Muscle layer of duodenum (tissue), 2 donors: Measurements from ENCODE around the gene CYFIP1.

Experiments
- H3K27ac ChIP-seq: one replicate; pipeline ENCODE4 v1.7.0; 2013; ENCODE audit warnings: mild to moderate bottlenecking, low read length
- H3K27me3 ChIP-seq: one replicate; pipeline ENCODE4 v1.7.0; 2013; ENCODE audit warnings: low read depth, mild to moderate bottlenecking, control low read depth, low read length
- H3K36me3 ChIP-seq, 2 donors: one replicate each; pipeline ENCODE4 v1.7.0; 2013; ENCODE audit warnings: low read length in 2 of 2, control low read depth in 1 of 2, mild to moderate bottlenecking in 1 of 2; ENCODE audit not compliant: insufficient read depth in 2 of 2, control insufficient read depth in 1 of 2
- H3K4me1 ChIP-seq, 2 donors: one replicate each; pipeline ENCODE4 v1.7.0; 2013; ENCODE audit warnings: low read length in 2 of 2, mild to moderate bottlenecking in 2 of 2, control low read depth in 1 of 2, moderate library complexity in 1 of 2; ENCODE audit not compliant: insufficient read depth in 2 of 2, control insufficient read depth in 1 of 2
- H3K4me3 ChIP-seq, 2 donors: one replicate each; pipeline ENCODE4 v1.7.0; 2013; ENCODE audit warnings: low read length in 2 of 2, low read depth in 1 of 2, mild to moderate bottlenecking in 1 of 2
- H3K9me3 ChIP-seq, 2 donors: one replicate each; pipeline ENCODE4 v1.7.0; 2013; ENCODE audit warnings: low read length in 2 of 2, control low read depth in 1 of 2, mild to moderate bottlenecking in 1 of 2; ENCODE audit not compliant: control insufficient read depth in 1 of 2
- donor health status: healthy.

The CYFIP1 gene

DNA sequence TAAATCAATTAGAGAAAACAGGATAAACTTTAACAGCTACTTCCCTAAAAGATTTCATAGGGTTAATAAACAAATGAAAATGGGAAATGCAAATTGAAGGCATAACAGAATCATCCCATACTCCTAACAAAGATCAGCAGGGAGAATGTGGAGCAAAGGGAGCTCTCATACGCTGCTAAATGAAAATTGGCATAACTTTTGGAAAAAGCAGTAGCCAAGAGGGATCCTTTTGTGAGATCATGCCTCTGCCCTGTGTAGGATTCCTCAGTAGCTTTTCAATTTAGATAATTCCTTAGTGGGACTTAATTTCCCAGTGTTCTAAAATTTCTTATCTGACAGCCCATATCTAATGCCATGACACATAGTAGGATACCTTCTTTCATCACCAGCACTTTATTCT, 123.5 kb downstream of the CYFIP1 start:
- peaks cover 32 to 47% of the 10 kb centered on the region in 2 donors for H3K36me3 ChIP-seq
- H3K4me3 ChIP-seq = no peak overlapping the region
- H3K27me3 ChIP-seq = no peaks in the 10 kb centered on the region
- H3K27ac ChIP-seq = no peak overlapping the region
- H3K4me1 ChIP-seq = no peaks in the 10 kb centered on the region
- no peaks in the 10 kb centered on the region for H3K9me3 ChIP-seq

DNA sequence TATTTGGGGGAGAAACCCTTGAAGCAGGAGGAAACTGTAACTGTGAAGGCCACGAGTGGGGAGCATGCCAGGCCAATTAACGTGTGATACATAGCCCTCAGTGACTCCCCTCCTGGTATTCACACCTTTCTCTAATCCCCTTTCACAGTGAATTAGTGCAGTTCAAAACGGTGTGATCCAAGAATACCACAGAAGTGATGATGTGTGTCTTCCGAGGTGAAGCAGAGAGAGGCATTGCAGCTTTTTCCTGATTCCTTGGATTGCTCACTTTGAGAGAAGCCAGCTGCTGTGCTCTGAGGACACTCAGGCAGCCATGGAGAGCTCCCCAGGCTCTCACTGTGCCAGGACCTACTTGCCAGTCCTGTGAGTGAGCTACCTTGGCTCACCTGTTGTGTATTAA, 124.4 kb downstream of the CYFIP1 start:
- Histone ChIP-seq H3K27ac (no peak overlapping the region), H3K4me1 (no peaks in the 10 kb centered on the region), H3K27me3 (no peaks in the 10 kb centered on the region), H3K36me3 (peaks cover 24 to 40% of the 10 kb centered on the region in 2 donors), H3K4me3 (no peak overlapping the region), H3K9me3 (no peaks in the 10 kb centered on the region)

DNA sequence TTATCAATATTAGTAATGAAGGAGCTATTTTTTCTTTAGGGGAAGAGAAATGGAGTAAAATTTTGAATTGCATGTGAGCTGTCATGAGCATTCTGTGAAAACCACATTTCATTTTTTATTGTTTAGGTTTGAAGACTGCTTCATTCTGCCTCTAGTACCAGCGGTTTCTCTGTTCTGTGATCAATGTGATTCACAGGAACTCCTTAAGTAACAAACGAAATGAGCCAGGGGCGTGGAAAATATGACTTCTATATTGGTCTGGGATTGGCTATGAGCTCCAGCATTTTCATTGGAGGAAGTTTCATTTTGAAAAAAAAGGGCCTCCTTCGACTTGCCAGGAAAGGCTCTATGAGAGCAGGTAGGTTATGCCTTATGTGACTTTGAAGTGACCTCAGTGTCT, 128.7 kb downstream of the CYFIP1 start:
- H3K4me1 ChIP-seq = no peaks in the 10 kb centered on the region
- H3K27ac ChIP-seq = no peak overlapping the region
- H3K36me3 ChIP-seq = peaks cover 33 to 37% of the 10 kb centered on the region in 2 donors
- no peaks in the 10 kb centered on the region for H3K27me3 ChIP-seq
- H3K4me3 ChIP-seq = no peak overlapping the region
- H3K9me3 ChIP-seq = no peaks in the 10 kb centered on the region

DNA sequence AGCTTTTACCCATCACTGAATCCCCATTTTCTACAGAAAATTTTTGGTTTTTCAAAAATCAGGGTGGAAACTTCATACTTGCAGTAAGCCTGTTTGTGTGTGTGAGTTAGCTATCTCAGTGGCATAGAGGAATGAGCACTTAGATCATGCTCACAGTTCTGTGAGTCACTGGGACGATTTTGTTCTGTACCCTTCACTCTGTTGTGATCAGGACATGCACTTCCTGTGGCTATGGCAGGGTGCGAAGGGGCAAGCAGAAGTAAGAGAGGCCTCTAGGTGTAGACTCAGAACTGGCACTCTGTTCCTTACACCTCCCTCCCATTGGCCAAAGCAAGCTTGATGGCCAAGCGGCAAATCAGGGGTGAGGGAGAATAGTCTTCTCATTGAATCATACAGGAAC, 130.1 kb downstream of the CYFIP1 start:
- no peaks in the 10 kb centered on the region for H3K27me3 ChIP-seq
- no peaks in the 10 kb centered on the region for H3K4me1 ChIP-seq
- H3K4me3 ChIP-seq = no peak overlapping the region
- H3K27ac ChIP-seq = no peak overlapping the region
- peaks cover 33 to 38% of the 10 kb centered on the region in 2 donors for H3K36me3 ChIP-seq
- H3K9me3 ChIP-seq = no peaks in the 10 kb centered on the region

DNA sequence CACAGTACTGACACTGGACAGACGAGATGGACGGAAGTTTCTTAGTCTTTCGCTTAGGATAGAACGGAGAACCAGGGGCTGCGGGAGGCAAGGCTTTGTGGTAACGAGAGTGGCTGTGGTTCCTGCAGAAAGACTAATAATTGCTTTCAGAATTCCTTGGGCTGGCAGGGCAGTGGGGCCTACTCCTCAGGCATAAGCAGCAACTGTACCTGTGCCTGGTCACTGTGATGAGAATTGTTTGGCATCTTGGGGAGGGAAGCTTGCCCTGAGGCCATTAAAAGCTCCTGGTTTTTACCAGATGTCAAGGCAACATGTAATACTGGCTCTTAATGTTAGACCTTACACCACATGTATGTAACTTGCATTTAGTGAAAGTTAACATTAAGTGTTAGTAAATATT, 134.1 kb downstream of the CYFIP1 start:
- Histone ChIP-seq H3K4me1 (no peaks in the 10 kb centered on the region), H3K4me3 (no peak overlapping the region), H3K36me3 (peaks cover 16 to 32% of the 10 kb centered on the region in 2 donors), H3K9me3 (no peaks in the 10 kb centered on the region), H3K27me3 (no peaks in the 10 kb centered on the region), H3K27ac (no peak overlapping the region)

DNA sequence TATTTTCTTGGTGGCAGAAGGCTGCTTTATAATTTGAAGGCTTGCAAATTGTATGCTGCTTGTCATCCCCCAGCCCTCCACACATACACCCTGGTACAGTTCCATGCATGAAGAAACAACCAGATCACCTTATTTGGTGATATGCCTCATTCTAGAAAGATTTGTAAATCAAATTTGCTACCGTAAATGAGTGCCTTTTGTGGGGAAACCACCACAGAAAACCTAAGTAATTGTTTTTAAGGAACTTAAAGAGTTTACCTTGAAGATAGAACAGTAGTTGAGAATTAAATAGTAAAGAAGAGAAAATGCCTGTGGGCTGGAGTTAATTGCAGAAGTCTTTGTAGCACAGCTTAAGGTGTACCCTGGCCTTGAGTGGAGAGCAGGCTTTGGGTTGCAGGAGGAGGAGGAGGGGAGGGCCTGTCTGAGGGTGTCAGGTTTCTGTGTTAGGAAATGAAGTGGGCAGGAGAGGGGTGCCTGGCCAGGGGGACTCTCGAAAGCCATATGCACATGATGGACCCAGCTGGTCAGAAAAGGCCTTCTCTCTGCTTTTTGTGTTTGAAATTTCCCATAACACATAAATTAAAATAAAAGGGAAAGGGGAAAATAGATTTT, 134.8 kb downstream of the CYFIP1 start:
- Histone ChIP-seq H3K4me3 (no peak overlapping the region), H3K9me3 (no peaks in the 10 kb centered on the region), H3K27me3 (no peaks in the 10 kb centered on the region), H3K36me3 (peaks cover 16 to 27% of the 10 kb centered on the region in 2 donors), H3K4me1 (peaks cover 0 to 5% of the 10 kb centered on the region in 2 donors), H3K27ac (no peak overlapping the region)

DNA sequence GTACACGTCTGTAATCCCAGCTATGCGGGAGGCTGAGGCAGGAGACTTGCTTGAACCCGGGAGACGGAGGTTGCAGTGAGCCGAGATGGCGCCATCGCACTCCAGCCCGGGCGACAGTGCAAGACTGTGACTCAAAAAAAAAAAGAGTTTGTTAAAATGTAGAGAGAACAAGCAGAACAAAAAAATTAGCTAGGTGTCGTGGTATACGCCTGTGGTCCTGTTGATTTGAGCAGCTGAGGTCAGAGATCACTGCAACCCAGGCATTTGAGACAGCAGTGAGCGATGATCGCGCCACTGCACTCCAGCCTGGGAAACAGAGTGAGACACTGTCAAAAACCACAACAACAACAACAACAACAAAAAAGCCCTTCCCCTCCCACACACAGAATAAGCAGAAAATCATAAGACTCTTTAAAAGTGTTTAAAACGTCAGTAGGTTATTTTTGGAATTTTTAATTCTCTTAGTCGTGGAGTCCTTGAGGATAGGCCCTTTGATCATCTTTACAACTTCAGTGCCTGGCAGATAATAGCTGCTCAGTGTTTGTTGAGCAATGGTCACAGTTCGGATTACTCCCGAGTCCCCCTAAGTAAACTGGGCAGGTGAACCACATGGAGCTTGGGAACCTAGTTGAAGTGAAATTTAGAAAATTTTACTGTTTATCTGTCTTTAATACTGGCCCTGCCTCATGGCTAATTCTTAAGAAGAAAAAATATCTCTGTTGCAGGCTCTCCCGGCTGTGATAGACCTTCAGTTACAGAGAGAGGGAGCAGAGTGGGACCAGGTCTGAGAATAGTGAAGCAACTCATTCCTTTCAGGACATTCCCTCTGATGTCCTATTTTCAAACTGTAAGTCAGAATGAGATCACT, 135.5 kb downstream of the CYFIP1 start:
- Histone ChIP-seq H3K27me3 (no peaks in the 10 kb centered on the region), H3K27ac (no peak overlapping the region), H3K36me3 (peaks cover 16 to 20% of the 10 kb centered on the region in 2 donors), H3K4me1 (peaks cover 0 to 13% of the 10 kb centered on the region in 2 donors), H3K4me3 (no peak overlapping the region), H3K9me3 (no peaks in the 10 kb centered on the region)

DNA sequence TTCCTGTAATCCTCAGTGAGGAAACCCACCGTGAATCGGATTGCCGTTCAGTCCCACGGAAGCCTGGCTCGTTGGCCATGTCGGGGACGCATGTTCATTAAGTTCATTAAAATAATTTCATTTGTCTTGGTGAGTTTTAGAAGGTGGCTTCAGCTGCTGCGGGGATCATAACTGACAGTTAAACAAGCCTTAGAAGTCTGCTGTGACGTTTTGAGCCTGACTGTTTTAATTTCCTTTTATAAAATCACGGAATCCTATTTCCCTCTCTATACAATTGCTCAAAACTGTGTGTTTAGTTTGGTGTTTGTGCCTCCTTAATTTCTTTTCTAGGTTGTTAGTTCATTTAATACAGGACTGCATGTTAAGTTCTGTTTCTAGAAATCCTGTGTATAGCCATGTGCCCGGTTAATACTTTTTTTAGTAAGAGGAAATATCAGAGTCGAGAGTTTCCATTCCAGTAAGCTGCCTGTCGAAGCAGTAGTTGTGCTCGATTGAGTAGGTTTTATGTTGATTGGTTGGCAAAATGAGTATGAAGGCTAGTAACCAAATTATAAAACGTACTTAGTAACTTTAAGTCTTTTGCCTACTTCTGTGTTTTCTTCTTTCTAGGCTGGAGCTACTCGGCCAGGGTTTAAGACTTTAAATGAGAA, 141.0 kb downstream of the CYFIP1 start:
- H3K4me3 ChIP-seq = peak overlapping the region; percentile 94 to 95
- H3K9me3 ChIP-seq = no peaks in the 10 kb centered on the region
- peaks cover 0 to 15% of the 10 kb centered on the region in 2 donors for H3K4me1 ChIP-seq
- peak overlapping the region; percentile 99 for H3K27ac ChIP-seq
- no peaks in the 10 kb centered on the region for H3K36me3 ChIP-seq
- no peaks in the 10 kb centered on the region for H3K27me3 ChIP-seq

DNA sequence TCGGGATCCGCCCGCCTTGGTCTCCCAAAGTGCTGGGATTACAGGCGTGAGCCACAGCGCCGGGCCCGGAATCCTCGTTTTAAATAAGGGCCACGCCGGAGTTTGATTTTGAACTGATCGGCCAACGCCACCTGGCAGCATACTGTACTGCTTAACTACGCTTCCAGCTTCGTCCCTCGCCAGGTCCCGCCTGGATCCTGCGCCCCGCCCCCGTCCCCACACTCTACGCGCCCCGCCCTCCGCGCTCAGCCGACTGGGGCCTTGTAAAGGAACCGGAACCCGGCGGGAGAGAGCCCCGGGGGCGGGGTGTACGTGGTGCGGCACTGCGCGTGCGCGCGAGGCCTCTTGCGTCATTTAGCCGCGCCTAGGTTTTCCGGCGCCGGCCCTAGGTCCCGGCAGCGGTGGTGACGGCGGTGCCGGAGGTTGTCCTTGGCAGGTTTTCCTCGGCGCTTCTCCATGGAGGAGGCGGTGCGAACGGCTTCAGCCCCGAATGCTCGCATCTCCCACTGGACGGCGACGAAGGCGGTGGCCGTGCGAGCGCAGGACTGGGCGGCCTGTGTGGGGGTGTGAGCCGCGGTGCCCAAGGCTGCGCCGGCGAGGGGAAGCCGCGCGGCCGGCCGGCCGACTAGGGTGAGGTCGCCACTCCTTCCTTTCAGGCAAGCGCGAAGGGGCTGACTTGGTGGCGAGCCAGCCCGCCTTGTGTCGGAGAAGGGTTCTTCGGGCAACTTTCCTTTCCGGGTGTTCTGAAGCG, 141.7 kb downstream of the CYFIP1 start, which contains the start of gene NIPA2:
Gene NIPA2, plus strand, starts transcription at position 375 of the 751 bp plus-strand sequence. CDS start 13,066 bp downstream, outside the sequence.
- H3K27ac ChIP-seq = peak within 1 kb of the TSS; percentile 99
- no peaks in the 10 kb centered on the region for H3K27me3 ChIP-seq
- H3K4me1 ChIP-seq = peaks cover 0 to 15% of the 10 kb centered on the region in 2 donors
- H3K9me3 ChIP-seq = no peaks in the 10 kb centered on the region
- peak within 1 kb of the TSS; percentile 94 to 95 for H3K4me3 ChIP-seq
- H3K36me3 ChIP-seq = no peaks in the 10 kb centered on the region

DNA sequence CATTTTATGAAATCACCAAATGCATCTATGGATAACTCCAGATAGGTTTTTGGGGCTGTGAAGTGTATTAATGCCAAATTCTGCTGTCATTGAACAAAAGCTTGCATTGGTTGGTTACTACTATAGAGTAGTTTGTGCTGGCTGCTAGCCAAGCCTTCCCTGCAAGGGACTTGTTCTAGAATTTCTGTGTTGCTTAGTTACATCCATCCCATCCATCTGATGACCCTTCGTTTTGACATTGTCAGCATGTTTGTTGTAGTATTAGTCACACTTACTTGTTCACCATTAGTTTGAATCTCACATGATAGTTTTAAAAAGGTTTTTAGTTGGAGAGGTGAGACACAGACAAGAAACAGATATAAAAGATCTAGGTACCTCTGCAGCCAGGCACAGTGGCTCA, 148.7 kb downstream of the CYFIP1 start:
- Histone ChIP-seq H3K36me3 (peaks cover 0 to 14% of the 10 kb centered on the region in 2 donors), H3K9me3 (no peaks in the 10 kb centered on the region), H3K27me3 (no peaks in the 10 kb centered on the region), H3K4me3 (no peak overlapping the region), H3K4me1 (no peaks in the 10 kb centered on the region), H3K27ac (no peak overlapping the region)

DNA sequence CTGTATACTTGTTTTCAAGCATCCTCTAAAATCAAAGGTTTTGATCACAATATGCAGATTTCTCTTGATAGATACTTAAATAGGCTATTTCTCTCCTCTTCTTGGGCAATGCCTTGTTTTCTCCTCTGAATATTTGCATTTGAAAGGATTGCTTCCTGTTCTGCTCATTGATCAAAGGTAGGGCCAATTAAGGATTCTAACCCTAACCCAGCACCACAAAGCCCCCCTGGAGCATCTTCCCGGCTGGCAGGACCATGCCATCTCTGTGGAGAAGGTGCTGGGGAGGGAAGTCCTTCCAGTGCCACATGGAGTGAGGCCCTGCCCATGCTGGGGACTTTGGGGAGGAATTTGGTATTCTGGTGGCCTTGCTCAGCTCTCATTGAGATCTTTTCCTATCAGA, 153.0 kb downstream of the CYFIP1 start:
- Histone ChIP-seq H3K36me3 (peaks cover 15 to 35% of the 10 kb centered on the region in 2 donors), H3K4me1 (no peaks in the 10 kb centered on the region), H3K9me3 (no peaks in the 10 kb centered on the region), H3K27me3 (no peaks in the 10 kb centered on the region), H3K27ac (no peak overlapping the region), H3K4me3 (no peak overlapping the region)
